ENCODE results near the gene DLK1. TPM values are rescaled to one million over a fixed set of nuclear protein-coding genes. Genes with fewer than 3 reads are reported as not detected.
A peak's percentile ranks its signal among the peaks of the same experiment; 100 is the strongest.

The DLK1 gene
- total RNA-seq, 1 donor from 2014 or later: not detected

- DNase-seq (ENCODE audit: low spot score in 2 of 2) (no peak), FAIRE-seq (no peak)
These were observed 58.9 kb downstream of the DLK1 start for GRCh38 chr14:100785626-100786025.

- FAIRE-seq (no peak), DNase-seq (ENCODE audit: low spot score in 2 of 2) (peak; percentile 53 to 56)
These were observed 59.4 kb downstream of the DLK1 start for GRCh38 chr14:100786131-100786530.

- FAIRE-seq (no peak), DNase-seq (ENCODE audit: low spot score in 2 of 2) (no peak)
These were observed 60.0 kb downstream of the DLK1 start for GRCh38 chr14:100786576-100787219.

- FAIRE-seq (no peak), DNase-seq (ENCODE audit: low spot score in 2 of 2) (no peak)
These were observed 61.0 kb downstream of the DLK1 start for GRCh38 chr14:100787659-100788058.

Other genes starting within 250 kb of the DLK1 start
- gene BEGAIN, start 139.5 kb upstream of the DLK1 start, total RNA-seq: 8.6 TPM
- 95.4 TPM for gene MEG3, start 99.2 kb downstream of the DLK1 start, total RNA-seq
- not detected for gene RTL1, start 176.8 kb downstream of the DLK1 start, total RNA-seq

Measured in frontal cortex (tissue), 4 donors.